Measurements from ENCODE around the gene PDCD5. TPM values are rescaled to one million over a fixed set of nuclear protein-coding genes. Genes with fewer than 3 reads are reported as not detected.

The PDCD5 gene
- total and polyA plus RNA-seq, 10 donors: 41.6 to 95.9 (median 54.1) TPM

- Histone ChIP-seq H3K27me3 (replicated peaks in 1 of 7) (no peaks in the 10 kb centered on the region), H3K4me3 (no peak overlapping the region), H3K36me3 (peaks cover 0 to 71% (median 49%) of the 10 kb centered on the region in 6 donors), H3K27ac (no peak overlapping the region), H3K4me1 (no peaks in the 10 kb centered on the region), H3K9me3 (no peaks in the 10 kb centered on the region)
- WGBS, 5 donors: 92 to 100% (median 94%) methylated on average over 2 of the region's 2 CpGs
- no peak for DNase-seq
- TF ChIP-seq CTCF (IDR thresholded peaks at IDR 0.05 in 8 of 11, conservative IDR thresholded peaks at IDR 0.05 in 3 of 11): no peak
- TF ChIP-seq POLR2A (IDR thresholded peaks at IDR 0.05): no peak
- no peak for TF ChIP-seq POLR2AphosphoS5 (IDR thresholded peaks at IDR 0.05)
- intact Hi-C loops (cut with DNase I; ENCODE audit: low total_unique reads): loop anchor here (10.0 kb wide), 1 partner anchor 81 kb away; the partner anchor contains the start of genes ANKRD27 and RGS9BP
Observed at GRCh38 chr19:32594021-32594420, 13.0 kb downstream of the PDCD5 start.

GRCh38 chr19:32595491-32595890 lies 14.5 kb downstream of the PDCD5 start:
- Histone ChIP-seq H3K36me3 (peaks cover 0 to 82% (median 53%) of the 10 kb centered on the region in 6 donors), H3K4me3 (no peak overlapping the region), H3K4me1 (no peaks in the 10 kb centered on the region), H3K27me3 (replicated peaks in 1 of 7) (no peaks in the 10 kb centered on the region), H3K27ac (no peak overlapping the region), H3K9me3 (no peaks in the 10 kb centered on the region)
- intact Hi-C loops (cut with DNase I; ENCODE audit: low total_unique reads): loop anchor here (10.0 kb wide), 1 partner anchor 79 kb away; the partner anchor contains the start of genes ANKRD27 and RGS9BP
- TF ChIP-seq POLR2A (IDR thresholded peaks at IDR 0.05): no peak
- TF ChIP-seq CTCF (IDR thresholded peaks at IDR 0.05 in 8 of 11, conservative IDR thresholded peaks at IDR 0.05 in 3 of 11): no peak
- no peak for TF ChIP-seq POLR2AphosphoS5 (IDR thresholded peaks at IDR 0.05)
- 94 to 96% (median 95%) methylated on average over 6 of the region's 6 CpGs for WGBS, 5 donors
- no peak for DNase-seq

- H3K4me1 ChIP-seq: no peaks in the 10 kb centered on the region
- H3K27me3 ChIP-seq (replicated peaks in 1 of 7): no peaks in the 10 kb centered on the region
- H3K36me3 ChIP-seq: peaks cover 0 to 100% (median 75%) of the 10 kb centered on the region in 6 donors
- WGBS, 5 donors: 92 to 99% (median 95%) methylated on average over 11 of the region's 11 CpGs
- no peak overlapping the region for H3K27ac ChIP-seq
- TF ChIP-seq POLR2AphosphoS5 (IDR thresholded peaks at IDR 0.05) (no peak), CTCF (IDR thresholded peaks at IDR 0.05 in 8 of 11, conservative IDR thresholded peaks at IDR 0.05 in 3 of 11) (no peak), POLR2A (IDR thresholded peaks at IDR 0.05) (no peak)
- no peaks in the 10 kb centered on the region for H3K9me3 ChIP-seq
- intact Hi-C loops (cut with DNase I; ENCODE audit: low total_unique reads): loop anchor here (10.0 kb wide), 1 partner anchor 77 kb away; the partner anchor contains the start of genes ANKRD27 and RGS9BP
- DNase-seq: no peak
- no peak overlapping the region for H3K4me3 ChIP-seq
Observed at GRCh38 chr19:32598022-32598421, 17.0 kb downstream of the PDCD5 start.

GRCh38 chr19:32599258-32599657 lies 18.3 kb downstream of the PDCD5 start:
- Histone ChIP-seq H3K36me3 (peaks cover 6 to 100% (median 83%) of the 10 kb centered on the region in 6 donors), H3K27ac (no peak overlapping the region), H3K4me1 (no peaks in the 10 kb centered on the region), H3K4me3 (no peak overlapping the region), H3K27me3 (replicated peaks in 1 of 7) (no peaks in the 10 kb centered on the region), H3K9me3 (no peaks in the 10 kb centered on the region)
- no peak for DNase-seq
- WGBS, 5 donors: 85 to 90% (median 89%) methylated on average over 6 of the region's 6 CpGs
- TF ChIP-seq POLR2AphosphoS5 (IDR thresholded peaks at IDR 0.05) (no peak), POLR2A (IDR thresholded peaks at IDR 0.05) (no peak)
- intact Hi-C loops (cut with DNase I; ENCODE audit: low total_unique reads): loop anchor here (10.0 kb wide), 1 partner anchor 76 kb away; the partner anchor contains the start of genes ANKRD27 and RGS9BP
